GM19455 (cell line): ENCODE measurements around the gene SOAT2.

ENCODE experiments used
- ATAC-seq: cut with Tn5 transposase; IDR thresholded peaks from one replicate; pipeline ENCODE4 v1.9.1; 2021; ENCODE audit not compliant: unreplicated experiment

Gene SOAT2

GRCh38 chr12:53064613-53065436 lies 38.5 kb upstream of the SOAT2 start:
- ATAC-seq: no peak

GRCh38 chr12:53065470-53065869 lies 37.8 kb upstream of the SOAT2 start:
- ATAC-seq: no peak

GRCh38 chr12:53065975-53066931 lies 37.0 kb upstream of the SOAT2 start:
- no peak for ATAC-seq

GRCh38 chr12:53067074-53067992 lies 36.0 kb upstream of the SOAT2 start:
- no peak for ATAC-seq

GRCh38 chr12:53067993-53068770 lies 35.1 kb upstream of the SOAT2 start:
- ATAC-seq: no peak

- no peak for ATAC-seq
Measured at GRCh38 chr12:53068811-53069585, 34.3 kb upstream of the SOAT2 start.

GRCh38 chr12:53069621-53070410 lies 33.5 kb upstream of the SOAT2 start:
- no peak for ATAC-seq

GRCh38 chr12:53070877-53071492 lies 32.3 kb upstream of the SOAT2 start:
- no peak for ATAC-seq

GRCh38 chr12:53071591-53072551 lies 31.4 kb upstream of the SOAT2 start:
- ATAC-seq: no peak

- ATAC-seq: no peak
Measured at GRCh38 chr12:53073881-53074280, 29.4 kb upstream of the SOAT2 start.

- ATAC-seq: no peak
Measured at GRCh38 chr12:53074283-53074998, 28.8 kb upstream of the SOAT2 start.

GRCh38 chr12:53074999-53075370 lies 28.3 kb upstream of the SOAT2 start:
- ATAC-seq: no peak

- no peak for ATAC-seq
Measured at GRCh38 chr12:53076461-53076860, 26.8 kb upstream of the SOAT2 start.

- ATAC-seq: no peak
Measured at GRCh38 chr12:53077030-53077429, 26.3 kb upstream of the SOAT2 start.

- peak; percentile 32 for ATAC-seq
Measured at GRCh38 chr12:53078425-53079225, 24.7 kb upstream of the SOAT2 start.
